IPS-18c (cell line): ENCODE data around the gene TP53TG3E.
"Not testable (repeated sequence)": the region's sequence is repeated elsewhere in the genome, so short reads cannot be mapped to it uniquely, and the experiment has no call there.

Source experiments
- H3K4me3 ChIP-seq: 2 replicates; pipeline ENCODE4 v1.7.0; 2013; ENCODE audit warnings: low read depth, mild to moderate bottlenecking, low read length, moderate library complexity; ENCODE audit not compliant: insufficient read depth
- H3K9me3 ChIP-seq: one replicate; pipeline ENCODE4 v1.6.1; 2013; ENCODE audit warnings: mild to moderate bottlenecking, low read length, moderate library complexity; ENCODE audit not compliant: control insufficient read depth, insufficient read depth

The TP53TG3E gene, protein sequence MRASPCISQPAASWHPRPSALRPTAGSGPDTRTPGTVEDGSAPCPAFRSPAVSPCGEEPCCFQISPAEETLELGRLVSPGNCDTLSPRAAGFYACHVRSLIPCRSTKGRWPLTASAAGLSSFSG

DNA sequence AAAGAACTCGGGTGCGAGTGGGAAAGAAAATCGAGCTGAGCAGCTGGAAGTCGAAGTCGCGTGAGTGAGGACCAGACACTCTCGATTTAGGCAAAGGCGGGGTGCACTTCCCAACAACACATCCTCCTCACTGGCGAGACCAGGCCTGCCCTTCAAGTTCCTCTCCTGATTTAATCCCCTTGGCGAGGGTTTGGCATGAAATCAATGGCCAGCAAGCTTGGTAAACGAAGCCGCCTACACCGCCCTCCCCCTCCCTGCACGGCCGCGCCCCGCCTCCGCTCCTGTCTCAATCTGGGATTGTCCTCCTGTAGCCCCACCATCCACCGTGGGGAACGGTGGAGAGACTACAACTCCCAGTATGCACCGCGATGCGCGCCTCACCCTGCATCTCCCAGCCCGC lies at the start of gene TP53TG3E:
TSS of gene TP53TG3E (plus strand) at position 301 of the 400 bp plus-strand sequence. CDS start at position 369, 68 bp downstream.
- not testable (repeated sequence) for H3K4me3 ChIP-seq, H3K9me3 ChIP-seq

DNA sequence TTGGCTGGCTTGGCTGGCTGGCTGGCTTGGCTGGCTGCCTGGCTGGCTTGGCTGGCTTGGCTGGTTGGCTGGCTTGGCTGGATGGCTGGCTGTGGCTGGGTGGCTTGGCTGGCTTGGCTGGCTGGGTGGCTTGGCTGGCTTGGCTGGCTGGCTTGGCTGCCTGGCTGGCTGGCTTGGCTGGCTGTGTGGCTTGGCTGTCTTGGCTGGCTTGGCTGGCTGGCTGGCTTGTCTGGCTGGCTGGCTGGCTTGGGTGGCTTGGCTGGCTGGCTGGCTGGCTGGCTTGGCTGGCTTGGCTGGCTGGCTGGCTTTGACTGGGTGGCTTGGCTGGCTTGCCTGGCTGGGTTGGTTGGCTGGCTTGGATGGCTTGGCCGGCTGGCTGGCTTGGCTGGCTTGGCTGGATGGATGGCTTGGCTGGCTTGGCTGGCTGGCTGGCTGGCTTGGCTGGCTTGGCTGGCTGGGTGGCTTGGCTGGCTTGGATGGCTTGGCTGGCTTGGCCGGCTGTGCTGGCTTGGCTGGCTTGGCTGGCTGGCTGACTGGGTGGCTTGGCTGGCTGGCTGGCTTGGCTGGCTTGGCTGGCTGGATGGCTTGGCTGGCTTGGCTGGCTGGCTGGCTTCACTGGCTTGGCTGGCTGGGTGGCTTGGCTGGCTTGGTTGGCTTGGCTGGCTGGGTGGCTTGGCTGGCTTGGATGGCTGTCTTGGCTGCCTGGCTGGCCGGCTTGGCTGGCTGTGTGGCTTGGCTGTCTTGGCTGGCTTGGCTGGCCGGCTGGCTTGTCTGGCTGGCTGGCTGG lies 32.3 kb downstream of the TP53TG3E start:
- H3K4me3 ChIP-seq: not testable (repeated sequence)
- H3K9me3 ChIP-seq: peaks cover 28% of the 10 kb centered on the region

DNA sequence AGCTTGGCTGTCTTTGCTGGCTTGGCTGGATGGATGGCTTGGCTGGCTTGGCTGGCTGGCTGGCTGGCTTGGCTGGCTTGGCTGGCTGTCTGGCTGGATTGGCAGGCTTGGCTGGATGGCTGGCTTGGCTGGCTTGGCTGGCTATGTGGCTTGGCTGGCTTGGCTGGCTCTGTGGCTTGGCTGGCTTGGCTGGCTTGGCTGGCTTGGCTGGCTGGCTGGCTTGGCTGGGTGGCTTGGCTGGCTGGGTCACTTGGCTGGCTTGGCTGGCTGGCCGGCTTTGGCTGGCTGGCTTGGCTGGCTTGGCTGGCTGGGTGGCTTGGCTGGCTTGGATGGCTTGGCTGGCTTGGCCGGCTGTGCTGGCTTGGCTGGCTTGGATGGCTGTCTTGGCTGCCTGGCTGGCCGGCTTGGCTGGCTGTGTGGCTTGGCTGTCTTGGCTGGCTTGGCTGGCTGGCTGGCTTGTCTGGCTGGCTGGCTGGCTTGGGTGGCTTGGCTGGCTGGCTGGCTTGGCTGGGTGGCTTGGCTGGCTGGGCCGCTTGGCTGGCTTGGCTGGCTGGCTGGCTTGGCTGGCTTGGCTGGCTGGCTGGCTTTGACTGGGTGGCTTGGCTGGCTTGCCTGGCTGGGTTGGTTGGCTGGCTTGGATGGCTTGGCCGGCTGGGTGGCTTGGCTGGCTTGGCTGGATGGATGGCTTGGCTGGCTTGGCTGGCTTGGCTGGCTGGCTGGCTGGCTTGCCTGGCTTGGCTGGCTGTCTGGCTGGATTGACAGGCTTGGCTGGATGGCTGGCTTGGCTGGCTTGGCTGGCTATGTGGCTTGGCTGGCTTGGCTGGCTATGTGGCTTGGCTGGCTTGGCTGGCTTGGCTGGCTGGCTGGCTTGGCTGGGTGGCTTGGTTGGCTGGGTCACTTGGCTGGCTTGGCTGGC lies 33.8 kb downstream of the TP53TG3E start:
- H3K9me3 ChIP-seq: peaks cover 28% of the 10 kb centered on the region
- H3K4me3 ChIP-seq: not testable (repeated sequence)

DNA sequence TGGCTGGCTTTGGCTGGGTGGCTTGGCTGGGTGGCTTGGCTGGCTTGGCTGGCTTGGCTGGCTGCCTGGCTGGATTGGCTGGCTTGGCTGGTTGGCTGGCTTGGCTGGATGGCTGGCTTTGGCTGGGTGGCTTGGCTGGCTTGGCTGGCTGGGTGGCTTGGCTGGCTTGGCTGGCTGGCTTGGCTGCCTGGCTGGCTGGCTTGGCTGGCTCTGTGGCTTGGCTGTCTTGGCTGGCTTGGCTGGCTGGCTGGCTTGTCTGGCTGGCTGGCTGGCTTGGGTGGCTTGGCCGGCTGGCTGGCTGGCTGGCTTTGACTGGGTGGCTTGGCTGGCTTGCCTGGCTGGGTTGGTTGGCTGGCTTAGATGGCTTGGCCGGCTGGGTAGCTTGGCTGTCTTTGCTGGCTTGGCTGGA lies 34.4 kb downstream of the TP53TG3E start:
- H3K9me3 ChIP-seq: peaks cover 28% of the 10 kb centered on the region
- H3K4me3 ChIP-seq: not testable (repeated sequence)

DNA sequence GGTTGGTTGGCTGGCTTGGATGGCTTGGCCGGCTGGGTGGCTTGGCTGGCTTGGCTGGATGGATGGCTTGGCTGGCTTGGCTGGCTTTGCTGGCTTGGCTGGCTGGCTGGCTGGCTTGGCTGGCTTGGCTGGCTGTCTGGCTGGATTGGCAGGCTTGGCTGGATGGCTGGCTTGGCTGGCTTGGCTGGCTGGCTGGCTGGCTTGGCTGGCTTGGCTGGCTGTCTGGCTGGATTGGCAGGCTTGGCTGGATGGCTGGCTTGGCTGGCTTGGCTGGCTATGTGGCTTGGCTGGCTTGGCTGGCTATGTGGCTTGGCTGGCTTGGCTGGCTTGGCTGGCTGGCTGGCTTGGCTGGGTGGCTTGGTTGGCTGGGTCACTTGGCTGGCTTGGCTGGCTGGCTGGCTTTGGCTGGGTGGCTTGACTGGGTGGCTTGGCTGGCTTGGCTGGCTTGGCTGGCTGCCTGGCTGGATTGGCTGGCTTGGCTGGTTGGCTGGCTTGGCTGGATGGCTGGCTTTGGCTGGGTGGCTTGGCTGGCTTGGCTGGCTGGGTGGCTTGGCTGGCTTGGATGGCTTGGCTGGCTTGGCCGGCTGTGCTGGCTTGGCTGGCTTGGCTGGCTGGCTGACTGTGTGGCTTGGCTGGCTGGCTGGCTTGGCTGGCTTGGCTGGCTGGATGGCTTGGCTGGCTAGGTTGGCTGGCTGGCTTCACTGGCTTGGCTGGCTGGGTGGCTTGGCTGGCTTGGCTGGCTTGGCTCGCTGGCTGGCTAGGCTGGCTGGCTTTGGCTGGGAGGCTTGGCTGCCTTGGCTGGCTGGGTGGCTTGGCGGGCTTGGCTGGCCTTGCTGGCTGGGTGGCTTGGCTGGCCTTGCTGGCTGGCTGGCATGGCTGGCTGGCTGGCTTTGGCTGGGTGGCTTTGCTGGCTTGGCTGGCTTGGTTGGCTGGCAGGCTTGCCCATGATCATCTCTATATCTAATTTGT lies 35.3 kb downstream of the TP53TG3E start:
- H3K9me3 ChIP-seq: peaks cover 28% of the 10 kb centered on the region
- H3K4me3 ChIP-seq: not testable (repeated sequence)
